ENCODE data around the gene ZDHHC6.
A peak's percentile ranks its signal among the peaks of the same experiment; 100 is the strongest.

Gene ZDHHC6, protein sequence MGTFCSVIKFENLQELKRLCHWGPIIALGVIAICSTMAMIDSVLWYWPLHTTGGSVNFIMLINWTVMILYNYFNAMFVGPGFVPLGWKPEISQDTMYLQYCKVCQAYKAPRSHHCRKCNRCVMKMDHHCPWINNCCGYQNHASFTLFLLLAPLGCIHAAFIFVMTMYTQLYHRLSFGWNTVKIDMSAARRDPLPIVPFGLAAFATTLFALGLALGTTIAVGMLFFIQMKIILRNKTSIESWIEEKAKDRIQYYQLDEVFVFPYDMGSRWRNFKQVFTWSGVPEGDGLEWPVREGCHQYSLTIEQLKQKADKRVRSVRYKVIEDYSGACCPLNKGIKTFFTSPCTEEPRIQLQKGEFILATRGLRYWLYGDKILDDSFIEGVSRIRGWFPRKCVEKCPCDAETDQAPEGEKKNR

DNA sequence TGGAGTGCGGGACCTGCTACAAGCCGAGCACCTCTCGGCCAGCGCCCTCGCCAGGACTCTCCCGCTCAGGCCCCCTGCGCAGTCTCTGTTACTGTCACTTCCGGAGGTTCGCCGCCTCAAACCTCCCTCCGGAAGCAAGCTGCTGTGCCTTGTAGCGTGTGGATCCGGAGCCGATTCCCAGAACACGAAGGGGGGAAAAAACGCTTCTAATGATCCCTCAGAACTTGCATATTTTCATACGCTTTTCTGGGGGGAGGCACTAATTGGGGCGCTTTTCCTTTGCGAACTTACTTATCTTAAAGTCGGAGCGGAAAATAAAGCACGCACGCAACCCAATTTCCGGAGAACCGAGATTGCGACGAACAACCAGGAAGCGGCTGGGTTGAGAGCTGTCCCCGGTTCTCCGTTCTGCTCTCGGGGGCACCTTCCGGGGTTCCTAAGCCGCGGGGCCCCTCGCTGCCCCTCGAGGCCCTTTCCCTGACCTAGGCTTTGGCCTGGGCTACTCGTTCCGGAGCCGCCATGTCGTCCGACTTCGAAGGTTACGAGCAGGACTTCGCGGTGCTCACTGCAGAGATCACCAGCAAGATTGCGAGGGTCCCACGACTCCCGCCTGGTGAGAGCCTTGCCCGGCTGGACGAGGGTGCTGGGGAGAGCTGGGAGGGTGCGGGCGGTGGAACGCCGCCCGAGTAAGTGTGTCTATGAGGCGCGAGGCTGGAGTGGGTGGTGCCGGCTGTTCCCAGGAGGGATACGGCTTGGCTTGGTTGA is at the start of gene ZDHHC6, which contains the start of gene VTI1A:
Gene ZDHHC6, minus strand, starts transcription at position 60 of the 765 bp plus-strand sequence. CDS start 1,478 bp downstream, outside the sequence.
Gene VTI1A, plus strand, starts transcription at position 361 of the 765 bp plus-strand sequence. Its CDS starts 159 bp downstream, at position 520.
- ChIA-PET CTCF (interaction anchor here (1.1 to 1.2 kb wide), 2 partner anchors 10 to 103 kb away, joined by 3 read pairs; no protein-coding TSS in a partner anchor), POLR2A (interaction anchor here (0.8 to 1.6 kb wide), 7 partner anchors 10 to 114 kb away, joined by 3 to 8 read pairs (median 4); no protein-coding TSS in a partner anchor)
- TF ChIP-seq NFRKB (IDR thresholded peaks at IDR 0.05) (peak; percentile 75), ELF4 (IDR thresholded peaks at IDR 0.05) (peak; percentile 94), LEF1 (IDR thresholded peaks at IDR 0.05; ENCODE audit: borderline replicate concordance) (0 out of 2 replicates have a peak, but pooled peaks have one; percentile 80), L3MBTL2 (conservative IDR thresholded peaks at IDR 0.05) (0 out of 2 replicates have a peak, but pooled peaks have one; percentile 26), FOXM1 (IDR thresholded peaks at IDR 0.05; ENCODE audit: borderline replicate concordance) (no peak), CTBP1 (IDR thresholded peaks at IDR 0.05; ENCODE audit: borderline replicate concordance) (peak; percentile 87), SP1 (IDR thresholded peaks at IDR 0.05) (no peak), FOXA1 (IDR thresholded peaks at IDR 0.05) (no peak), ZNF384 (IDR thresholded peaks at IDR 0.05) (no peak), TARDBP (IDR thresholded peaks at IDR 0.05) (peak; percentile 52; the same call in 1 of the 2 replicates), BHLHE40 (IDR thresholded peaks at IDR 0.05; ENCODE audit: borderline replicate concordance) (no peak), HDGF (IDR thresholded peaks at IDR 0.05; ENCODE audit: borderline replicate concordance) (no peak)
- TF ChIP-seq, protein P1, sequence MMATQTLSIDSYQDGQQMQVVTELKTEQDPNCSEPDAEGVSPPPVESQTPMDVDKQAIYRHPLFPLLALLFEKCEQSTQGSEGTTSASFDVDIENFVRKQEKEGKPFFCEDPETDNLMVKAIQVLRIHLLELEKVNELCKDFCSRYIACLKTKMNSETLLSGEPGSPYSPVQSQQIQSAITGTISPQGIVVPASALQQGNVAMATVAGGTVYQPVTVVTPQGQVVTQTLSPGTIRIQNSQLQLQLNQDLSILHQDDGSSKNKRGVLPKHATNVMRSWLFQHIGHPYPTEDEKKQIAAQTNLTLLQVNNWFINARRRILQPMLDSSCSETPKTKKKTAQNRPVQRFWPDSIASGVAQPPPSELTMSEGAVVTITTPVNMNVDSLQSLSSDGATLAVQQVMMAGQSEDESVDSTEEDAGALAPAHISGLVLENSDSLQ (IDR thresholded peaks at IDR 0.05) = peak; percentile 35; the same call in 1 of the 2 replicates
- DNase-seq (ENCODE audit: extremely low spot score) = peak; percentile 90

DNA sequence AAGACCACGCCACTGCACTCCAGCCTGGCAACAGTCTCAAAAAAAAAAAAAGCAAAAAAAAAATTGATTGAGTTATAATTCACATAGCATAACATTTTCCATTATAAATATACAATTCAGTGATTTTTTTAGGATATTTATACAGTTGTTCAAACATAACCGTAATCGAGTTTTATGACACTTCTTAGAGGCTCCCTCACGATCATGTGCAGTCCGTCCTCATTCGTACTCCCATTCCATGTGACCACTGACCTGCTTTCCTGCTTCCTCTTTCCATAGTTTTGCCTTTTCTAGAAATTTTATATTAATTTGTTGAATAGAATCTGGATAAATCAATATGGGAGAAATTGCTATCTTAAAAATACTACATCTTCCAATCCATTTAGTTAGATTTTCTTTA is 46.0 kb upstream of the ZDHHC6 start:
- POLR2A ChIA-PET = no interaction called here
- no peak for DNase-seq (ENCODE audit: extremely low spot score)
- CTCF ChIA-PET = no interaction called here
- TF ChIP-seq BHLHE40 (IDR thresholded peaks at IDR 0.05; ENCODE audit: borderline replicate concordance) = no peak
- TF ChIP-seq FOXM1 (IDR thresholded peaks at IDR 0.05; ENCODE audit: borderline replicate concordance) = no peak
- TF ChIP-seq ZNF384 (IDR thresholded peaks at IDR 0.05) = no peak
- TF ChIP-seq L3MBTL2 (conservative IDR thresholded peaks at IDR 0.05) = no peak
- TF ChIP-seq, protein P1 (IDR thresholded peaks at IDR 0.05) = no peak
- no peak for TF ChIP-seq SUZ12 (IDR thresholded peaks at IDR 0.05)
- no peak for TF ChIP-seq SP1 (IDR thresholded peaks at IDR 0.05)
- TF ChIP-seq HDGF (IDR thresholded peaks at IDR 0.05; ENCODE audit: borderline replicate concordance) = no peak
- no peak for TF ChIP-seq CTBP1 (IDR thresholded peaks at IDR 0.05; ENCODE audit: borderline replicate concordance)
- TF ChIP-seq FOXA1 (IDR thresholded peaks at IDR 0.05) = no peak

DNA sequence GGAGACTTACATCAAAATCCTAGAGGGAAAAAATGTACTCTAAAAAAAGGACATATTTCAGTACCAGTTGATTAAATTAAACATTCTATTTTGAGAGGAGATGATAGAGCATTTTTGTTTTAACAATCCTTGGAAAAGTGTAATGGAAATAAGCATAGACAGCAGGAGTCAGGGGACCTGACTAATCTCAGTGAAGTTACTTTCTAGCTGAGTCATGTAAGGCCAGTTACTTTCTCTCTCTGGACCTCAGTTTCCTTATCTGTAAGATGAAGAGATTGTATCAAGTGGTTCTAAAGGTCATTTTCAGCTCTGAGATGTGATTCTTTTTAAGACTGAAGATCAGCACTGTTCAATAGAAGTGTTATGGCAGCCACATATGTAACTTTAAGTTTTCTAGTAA is 44.4 kb upstream of the ZDHHC6 start:
- no peak for DNase-seq (ENCODE audit: extremely low spot score)
- ChIA-PET POLR2A (no interaction called here), CTCF (no interaction called here)
- TF ChIP-seq, protein P1 (IDR thresholded peaks at IDR 0.05) = no peak
- TF ChIP-seq ARNT (IDR thresholded peaks at IDR 0.05) (no peak), ELF4 (IDR thresholded peaks at IDR 0.05) (no peak), TARDBP (IDR thresholded peaks at IDR 0.05) (no peak), CTBP1 (IDR thresholded peaks at IDR 0.05; ENCODE audit: borderline replicate concordance) (no peak), FOXA1 (IDR thresholded peaks at IDR 0.05) (no peak), SP1 (IDR thresholded peaks at IDR 0.05) (no peak), SUZ12 (IDR thresholded peaks at IDR 0.05) (no peak), ZNF384 (IDR thresholded peaks at IDR 0.05) (no peak), HDGF (IDR thresholded peaks at IDR 0.05; ENCODE audit: borderline replicate concordance) (no peak), LEF1 (IDR thresholded peaks at IDR 0.05; ENCODE audit: borderline replicate concordance) (no peak), BHLHE40 (IDR thresholded peaks at IDR 0.05; ENCODE audit: borderline replicate concordance) (no peak), FOXK2 (IDR thresholded peaks at IDR 0.05) (no peak), NFRKB (IDR thresholded peaks at IDR 0.05) (no peak), L3MBTL2 (conservative IDR thresholded peaks at IDR 0.05) (no peak), FOXM1 (IDR thresholded peaks at IDR 0.05; ENCODE audit: borderline replicate concordance) (no peak)

DNA sequence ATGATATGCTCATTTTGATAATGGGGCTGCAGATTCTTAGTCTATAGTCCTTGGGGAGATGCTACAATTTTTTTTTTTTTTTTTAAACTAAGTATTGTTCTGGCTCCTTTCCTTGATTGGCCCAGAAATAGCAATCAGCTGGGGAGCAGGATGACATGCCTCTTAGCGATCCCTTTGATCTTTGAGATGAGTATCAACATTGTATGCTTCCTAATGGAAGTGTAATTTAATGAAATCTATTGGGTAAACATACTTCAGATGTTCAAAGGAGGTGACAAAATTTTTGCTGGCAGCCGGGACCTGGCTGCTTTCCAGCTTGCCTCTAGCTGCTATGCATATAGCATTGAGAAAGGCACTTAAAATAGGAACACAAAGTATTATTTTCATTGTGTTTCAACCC is 43.8 kb upstream of the ZDHHC6 start:
- no peak for TF ChIP-seq LEF1 (IDR thresholded peaks at IDR 0.05; ENCODE audit: borderline replicate concordance)
- TF ChIP-seq CTBP1 (IDR thresholded peaks at IDR 0.05; ENCODE audit: borderline replicate concordance) = no peak
- TF ChIP-seq SP1 (IDR thresholded peaks at IDR 0.05) = no peak
- TF ChIP-seq, protein P1 (IDR thresholded peaks at IDR 0.05) = no peak
- TF ChIP-seq HDGF (IDR thresholded peaks at IDR 0.05; ENCODE audit: borderline replicate concordance) = no peak
- TF ChIP-seq FOXM1 (IDR thresholded peaks at IDR 0.05; ENCODE audit: borderline replicate concordance) = no peak
- TF ChIP-seq TARDBP (IDR thresholded peaks at IDR 0.05) = no peak
- DNase-seq (ENCODE audit: extremely low spot score) = no peak
- POLR2A ChIA-PET = interaction anchor here (1.2 kb wide), 1 partner anchor 43 kb away, joined by 4 read pairs; the partner anchor contains the start of genes VTI1A and ZDHHC6
- CTCF ChIA-PET = interaction anchor here (1.5 kb wide), 1 partner anchor 18 kb away, joined by 10 read pairs; no protein-coding TSS in a partner anchor

Data from HEK293T (cell line).